Activated CD4-positive, alpha-beta memory T cell treated with anti-CD3 and anti-CD28 coated beads, Interleukin-2, amount 10 ng/mL, durations not matched to agents 7 days and 5 days (primary cell): ENCODE data around the gene HS3ST6. TPM values are rescaled to one million over a fixed set of nuclear protein-coding genes. Genes with fewer than 3 reads are reported as not detected.

ENCODE experiments used
- CTCF ChIA-PET: fragments of 350-600 bp; sonication (Branson Sonifier 250); formaldehyde crosslinking; loops from one replicate; lab custom pipeline; 2021; ENCODE audit warnings: antibody characterized with exemption, inconsistent platforms; lab: Charles Lee
- POLR2A ChIA-PET: fragments of 350-600 bp; sonication (Branson Sonifier 250); formaldehyde crosslinking; loops from one replicate; lab custom pipeline; 2021; ENCODE audit warnings: antibody characterized with exemption; lab: Charles Lee
- DNase-seq: peaks from one replicate; pipeline ENCODE4 v3.0.0-alpha.2; 2020
- H3K27ac Mint-ChIP-seq: one replicate; pipeline ENCODE4 v1.8.0; 2021; ENCODE audit warnings: mild to moderate bottlenecking, mixed read lengths
- H3K27me3 Mint-ChIP-seq: one replicate; pipeline ENCODE4 v1.8.0; 2021; ENCODE audit warnings: mixed read lengths
- H3K36me3 Mint-ChIP-seq: one replicate; pipeline ENCODE4 v1.8.0; 2021; ENCODE audit warnings: low read depth, mixed read lengths
- H3K4me1 Mint-ChIP-seq: one replicate; pipeline ENCODE4 v1.8.0; 2021; ENCODE audit warnings: mixed read lengths
- H3K4me3 Mint-ChIP-seq: one replicate; pipeline ENCODE4 v1.8.0; 2021; ENCODE audit warnings: mild to moderate bottlenecking, mixed read lengths
- H3K9me3 Mint-ChIP-seq: one replicate; pipeline ENCODE4 v1.8.0; 2021; ENCODE audit warnings: mixed read lengths
- total RNA-seq, 2 experiments: library from RNA; stranded (reverse); gene quantifications; one replicate each; pipeline ENCODE4 v1.2.3, GENCODE V29; 2021

HS3ST6 gene
- total RNA-seq, 2 experiments from 2014 or later, result not detected

GRCh38 chr16:1917665-1918350 lies 407 bp downstream of the HS3ST6 start:
- ChIA-PET POLR2A (no interaction called here), CTCF (no interaction called here)
- H3K4me1 Mint-ChIP-seq, result no peaks in the 10 kb centered on the region
- peaks cover 52% of the 10 kb centered on the region for H3K27me3 Mint-ChIP-seq
- H3K4me3 Mint-ChIP-seq, result no peak overlapping the region
- H3K9me3 Mint-ChIP-seq, result no peaks in the 10 kb centered on the region
- no peak overlapping the region for H3K27ac Mint-ChIP-seq
- DNase-seq, result no peak
- H3K36me3 Mint-ChIP-seq, result no peaks in the 10 kb centered on the region

GRCh38 chr16:1917056-1917664 lies 1.1 kb downstream of the HS3ST6 start:
- H3K27me3 Mint-ChIP-seq, result peaks cover 47% of the 10 kb centered on the region
- no peaks in the 10 kb centered on the region for H3K36me3 Mint-ChIP-seq
- no peak overlapping the region for H3K27ac Mint-ChIP-seq
- no peak for DNase-seq
- ChIA-PET POLR2A (interaction anchor here (1.3 kb wide), 1 partner anchor 12 kb away, joined by 3 read pairs; no protein-coding TSS in a partner anchor), CTCF (no interaction called here)
- H3K9me3 Mint-ChIP-seq, result no peaks in the 10 kb centered on the region
- H3K4me3 Mint-ChIP-seq, result no peak overlapping the region
- H3K4me1 Mint-ChIP-seq, result no peaks in the 10 kb centered on the region

GRCh38 chr16:1916640-1916990 lies 1.6 kb downstream of the HS3ST6 start:
- no peak for DNase-seq
- Mint-ChIP-seq H3K4me3 (no peak overlapping the region), H3K4me1 (no peaks in the 10 kb centered on the region), H3K9me3 (no peaks in the 10 kb centered on the region), H3K27me3 (peaks cover 46% of the 10 kb centered on the region), H3K36me3 (no peaks in the 10 kb centered on the region), H3K27ac (no peak overlapping the region)
- CTCF ChIA-PET, result no interaction called here
- POLR2A ChIA-PET, result interaction anchor here (1.3 kb wide), 1 partner anchor 13 kb away, joined by 3 read pairs; no protein-coding TSS in a partner anchor

GRCh38 chr16:1915732-1916639 lies 2.2 kb downstream of the HS3ST6 start:
- H3K36me3 Mint-ChIP-seq, result no peaks in the 10 kb centered on the region
- ChIA-PET POLR2A (interaction anchor here (1.3 kb wide), 1 partner anchor 13 kb away, joined by 3 read pairs; no protein-coding TSS in a partner anchor), CTCF (no interaction called here)
- no peak overlapping the region for H3K4me3 Mint-ChIP-seq
- no peaks in the 10 kb centered on the region for H3K9me3 Mint-ChIP-seq
- no peak for DNase-seq
- no peak overlapping the region for H3K27ac Mint-ChIP-seq
- H3K27me3 Mint-ChIP-seq, result peaks cover 40% of the 10 kb centered on the region
- H3K4me1 Mint-ChIP-seq, result no peaks in the 10 kb centered on the region

- no peaks in the 10 kb centered on the region for H3K4me1 Mint-ChIP-seq
- H3K4me3 Mint-ChIP-seq, result no peak overlapping the region
- peaks cover 33% of the 10 kb centered on the region for H3K27me3 Mint-ChIP-seq
- POLR2A ChIA-PET, result no interaction called here
- CTCF ChIA-PET, result no interaction called here
- H3K27ac Mint-ChIP-seq, result no peak overlapping the region
- H3K36me3 Mint-ChIP-seq, result no peaks in the 10 kb centered on the region
- no peak for DNase-seq
- no peaks in the 10 kb centered on the region for H3K9me3 Mint-ChIP-seq
Observed at GRCh38 chr16:1914988-1915387, 3.2 kb downstream of the HS3ST6 start.

- Mint-ChIP-seq H3K36me3 (no peaks in the 10 kb centered on the region), H3K27ac (no peak overlapping the region), H3K9me3 (no peaks in the 10 kb centered on the region), H3K27me3 (peaks cover 30% of the 10 kb centered on the region), H3K4me3 (no peak overlapping the region), H3K4me1 (no peaks in the 10 kb centered on the region)
- no peak for DNase-seq
- ChIA-PET CTCF (interaction anchor here (0.6 kb wide), 1 partner anchor 86 kb away, joined by 3 read pairs; no protein-coding TSS in a partner anchor), POLR2A (no interaction called here)
Observed at GRCh38 chr16:1914084-1914608, 4.1 kb downstream of the HS3ST6 start.

- H3K27ac Mint-ChIP-seq, result no peak overlapping the region
- H3K9me3 Mint-ChIP-seq, result no peaks in the 10 kb centered on the region
- H3K36me3 Mint-ChIP-seq, result no peaks in the 10 kb centered on the region
- no peak for DNase-seq
- H3K27me3 Mint-ChIP-seq, result peaks cover 29% of the 10 kb centered on the region
- no peak overlapping the region for H3K4me3 Mint-ChIP-seq
- POLR2A ChIA-PET, result no interaction called here
- CTCF ChIA-PET, result no interaction called here
- H3K4me1 Mint-ChIP-seq, result no peaks in the 10 kb centered on the region
Observed at GRCh38 chr16:1913327-1914083, 4.7 kb downstream of the HS3ST6 start.

- no peak overlapping the region for H3K27ac Mint-ChIP-seq
- CTCF ChIA-PET, result no interaction called here
Observed at GRCh38 chr16:1912215-1912543, 6.0 kb downstream of the HS3ST6 start.

GRCh38 chr16:1911467-1912214 lies 6.6 kb downstream of the HS3ST6 start:
- H3K36me3 Mint-ChIP-seq, result no peaks in the 10 kb centered on the region
- H3K4me1 Mint-ChIP-seq, result no peaks in the 10 kb centered on the region
- H3K9me3 Mint-ChIP-seq, result no peaks in the 10 kb centered on the region
- DNase-seq, result no peak
- no peak overlapping the region for H3K27ac Mint-ChIP-seq
- H3K27me3 Mint-ChIP-seq, result peaks cover 21% of the 10 kb centered on the region
- ChIA-PET CTCF (no interaction called here), POLR2A (no interaction called here)
- no peak overlapping the region for H3K4me3 Mint-ChIP-seq

More at GRCh38 chr16:1912215-1912543, 6.0 kb downstream of the HS3ST6 start:
- no peak for DNase-seq
- no peaks in the 10 kb centered on the region for H3K36me3 Mint-ChIP-seq
- POLR2A ChIA-PET, result no interaction called here
- H3K4me1 Mint-ChIP-seq, result no peaks in the 10 kb centered on the region
- H3K9me3 Mint-ChIP-seq, result no peaks in the 10 kb centered on the region
- no peak overlapping the region for H3K4me3 Mint-ChIP-seq
- H3K27me3 Mint-ChIP-seq, result peaks cover 26% of the 10 kb centered on the region

- no peak for DNase-seq
- ChIA-PET CTCF (no interaction called here), POLR2A (no interaction called here)
- no peak overlapping the region for H3K27ac Mint-ChIP-seq
- no peaks in the 10 kb centered on the region for H3K4me1 Mint-ChIP-seq
- H3K9me3 Mint-ChIP-seq, result no peaks in the 10 kb centered on the region
- H3K4me3 Mint-ChIP-seq, result no peak overlapping the region
- H3K27me3 Mint-ChIP-seq, result peaks cover 6% of the 10 kb centered on the region
- no peaks in the 10 kb centered on the region for H3K36me3 Mint-ChIP-seq
Observed at GRCh38 chr16:1909561-1910231, 8.5 kb downstream of the HS3ST6 start.

- DNase-seq, result no peak
- Mint-ChIP-seq H3K4me1 (no peaks in the 10 kb centered on the region), H3K27ac (no peak overlapping the region), H3K36me3 (no peaks in the 10 kb centered on the region), H3K27me3 (peaks cover 9% of the 10 kb centered on the region), H3K4me3 (no peak overlapping the region), H3K9me3 (no peaks in the 10 kb centered on the region)
- POLR2A ChIA-PET, result no interaction called here
- CTCF ChIA-PET, result interaction anchor here (0.8 kb wide), 1 partner anchor 20 kb away, joined by 4 read pairs; no protein-coding TSS in a partner anchor
Observed at GRCh38 chr16:1908983-1909382, 9.2 kb downstream of the HS3ST6 start.
